ENCODE data around the gene FOLR1.
"Not testable (repeated sequence)": the region's sequence is repeated elsewhere in the genome, so short reads cannot be mapped to it uniquely, and the experiment has no call there.

FOLR1 gene

GRCh38 chr11:72157131-72157530 is 34.8 kb upstream of the FOLR1 start:
- Histone ChIP-seq H3K9me2 (replicated peaks; ENCODE audit: insufficient read depth, low read length) (no peaks in the 10 kb centered on the region), H3K4me2 (ENCODE audit: low read depth, low read length) (no peak overlapping the region), H3K4me3 (ENCODE audit: low read length) (no peak overlapping the region), H3K27me3 (replicated peaks; ENCODE audit: insufficient read depth, low read length) (no peaks in the 10 kb centered on the region), H3K27ac (ENCODE audit: low read length) (no peak overlapping the region), H3K9me3 (replicated peaks; ENCODE audit: insufficient read depth, low read length) (no peaks in the 10 kb centered on the region), H2AFZ (ENCODE audit: low read length) (no peak overlapping the region), H3K36me3 (replicated peaks; ENCODE audit: insufficient read depth, low read length) (no peaks in the 10 kb centered on the region), H3K79me2 (ENCODE audit: low read length) (no peaks in the 10 kb centered on the region), H3K4me1 (ENCODE audit: low read length) (no peaks in the 10 kb centered on the region), H3F3A (ENCODE audit: insufficient read depth, low read length) (no peaks in the 10 kb centered on the region), H3K9ac (ENCODE audit: low read length) (no peak overlapping the region), H4K20me1 (ENCODE audit: insufficient read depth, low read length) (no peaks in the 10 kb centered on the region)
- no peak for TF ChIP-seq CTCF (IDR thresholded peaks at IDR 0.05; ENCODE audit: low read length)
- no peak for DNase-seq

GRCh38 chr11:72160319-72160718 is 31.6 kb upstream of the FOLR1 start:
- no peaks in the 10 kb centered on the region for H4K20me1 ChIP-seq (ENCODE audit: insufficient read depth, low read length)
- no peaks in the 10 kb centered on the region for H3F3A ChIP-seq (ENCODE audit: insufficient read depth, low read length)
- no peaks in the 10 kb centered on the region for H3K9me3 ChIP-seq (replicated peaks; ENCODE audit: insufficient read depth, low read length)
- DNase-seq: no peak
- no peaks in the 10 kb centered on the region for H3K4me1 ChIP-seq (ENCODE audit: low read length)
- no peak overlapping the region for H2AFZ ChIP-seq (ENCODE audit: low read length)
- no peaks in the 10 kb centered on the region for H3K9me2 ChIP-seq (replicated peaks; ENCODE audit: insufficient read depth, low read length)
- no peak overlapping the region for H3K27ac ChIP-seq (ENCODE audit: low read length)
- H3K4me3 ChIP-seq (ENCODE audit: low read length): no peak overlapping the region
- no peak overlapping the region for H3K9ac ChIP-seq (ENCODE audit: low read length)
- no peak overlapping the region for H3K4me2 ChIP-seq (ENCODE audit: low read depth, low read length)
- H3K79me2 ChIP-seq (ENCODE audit: low read length): no peaks in the 10 kb centered on the region
- H3K27me3 ChIP-seq (replicated peaks; ENCODE audit: insufficient read depth, low read length): no peaks in the 10 kb centered on the region
- H3K36me3 ChIP-seq (replicated peaks; ENCODE audit: insufficient read depth, low read length): no peaks in the 10 kb centered on the region
- TF ChIP-seq EZH2phosphoT487 (IDR thresholded peaks at IDR 0.05; ENCODE audit: low read length) (no peak), CTCF (IDR thresholded peaks at IDR 0.05; ENCODE audit: low read length) (no peak), EZH2 (optimal IDR thresholded peaks at IDR 0.05; ENCODE audit: low read depth, low read length) (no peak)

- H3K4me1 ChIP-seq (ENCODE audit: low read length): no peaks in the 10 kb centered on the region
- H2AFZ ChIP-seq (ENCODE audit: low read length): no peak overlapping the region
Observed at GRCh38 chr11:72162891-72163492, 28.9 kb upstream of the FOLR1 start.

GRCh38 chr11:72164187-72164586 is 27.8 kb upstream of the FOLR1 start:
- not testable (repeated sequence) for DNase-seq; H3K36me3 ChIP-seq (replicated peaks; ENCODE audit: insufficient read depth, low read length); H3K79me2 ChIP-seq (ENCODE audit: low read length); H3K4me2 ChIP-seq (ENCODE audit: low read depth, low read length); H3K9ac ChIP-seq (ENCODE audit: low read length); H4K20me1 ChIP-seq (ENCODE audit: insufficient read depth, low read length); H3K4me1 ChIP-seq (ENCODE audit: low read length); H3K9me3 ChIP-seq (replicated peaks; ENCODE audit: insufficient read depth, low read length); H3K27me3 ChIP-seq (replicated peaks; ENCODE audit: insufficient read depth, low read length); H3K9me2 ChIP-seq (replicated peaks; ENCODE audit: insufficient read depth, low read length); H3K27ac ChIP-seq (ENCODE audit: low read length); H3K4me3 ChIP-seq (ENCODE audit: low read length); H3F3A ChIP-seq (ENCODE audit: insufficient read depth, low read length); H2AFZ ChIP-seq (ENCODE audit: low read length)

More at GRCh38 chr11:72162891-72163492, 28.9 kb upstream of the FOLR1 start:
- no peak for DNase-seq
- Histone ChIP-seq H3K9me2 (replicated peaks; ENCODE audit: insufficient read depth, low read length) (no peaks in the 10 kb centered on the region), H3K9ac (ENCODE audit: low read length) (no peak overlapping the region), H3F3A (ENCODE audit: insufficient read depth, low read length) (no peaks in the 10 kb centered on the region), H3K4me2 (ENCODE audit: low read depth, low read length) (no peak overlapping the region), H3K79me2 (ENCODE audit: low read length) (no peaks in the 10 kb centered on the region), H3K9me3 (replicated peaks; ENCODE audit: insufficient read depth, low read length) (no peaks in the 10 kb centered on the region), H3K27ac (ENCODE audit: low read length) (no peak overlapping the region), H4K20me1 (ENCODE audit: insufficient read depth, low read length) (no peaks in the 10 kb centered on the region), H3K36me3 (replicated peaks; ENCODE audit: insufficient read depth, low read length) (no peaks in the 10 kb centered on the region), H3K4me3 (ENCODE audit: low read length) (no peak overlapping the region), H3K27me3 (replicated peaks; ENCODE audit: insufficient read depth, low read length) (no peaks in the 10 kb centered on the region)
- no peak for TF ChIP-seq CTCF (IDR thresholded peaks at IDR 0.05; ENCODE audit: low read length)
- TF ChIP-seq EZH2 (optimal IDR thresholded peaks at IDR 0.05; ENCODE audit: low read depth, low read length): no peak
- TF ChIP-seq EZH2phosphoT487 (IDR thresholded peaks at IDR 0.05; ENCODE audit: low read length): no peak

GRCh38 chr11:72169046-72169555 is 22.8 kb upstream of the FOLR1 start:
- not testable (repeated sequence) for H3F3A ChIP-seq (ENCODE audit: insufficient read depth, low read length); H3K27ac ChIP-seq (ENCODE audit: low read length); H3K4me2 ChIP-seq (ENCODE audit: low read depth, low read length); H3K9me3 ChIP-seq (replicated peaks; ENCODE audit: insufficient read depth, low read length); H3K79me2 ChIP-seq (ENCODE audit: low read length); H3K4me1 ChIP-seq (ENCODE audit: low read length); H3K4me3 ChIP-seq (ENCODE audit: low read length); H3K9me2 ChIP-seq (replicated peaks; ENCODE audit: insufficient read depth, low read length); H3K9ac ChIP-seq (ENCODE audit: low read length); H2AFZ ChIP-seq (ENCODE audit: low read length); H3K27me3 ChIP-seq (replicated peaks; ENCODE audit: insufficient read depth, low read length); DNase-seq; H4K20me1 ChIP-seq (ENCODE audit: insufficient read depth, low read length); H3K36me3 ChIP-seq (replicated peaks; ENCODE audit: insufficient read depth, low read length)

GRCh38 chr11:72169754-72170153 is 22.2 kb upstream of the FOLR1 start:
- not testable (repeated sequence) for DNase-seq; H3K9ac ChIP-seq (ENCODE audit: low read length); H3K9me2 ChIP-seq (replicated peaks; ENCODE audit: insufficient read depth, low read length); H3K4me3 ChIP-seq (ENCODE audit: low read length); H4K20me1 ChIP-seq (ENCODE audit: insufficient read depth, low read length); H3K27me3 ChIP-seq (replicated peaks; ENCODE audit: insufficient read depth, low read length); H3K36me3 ChIP-seq (replicated peaks; ENCODE audit: insufficient read depth, low read length); H2AFZ ChIP-seq (ENCODE audit: low read length); H3K27ac ChIP-seq (ENCODE audit: low read length); H3K4me1 ChIP-seq (ENCODE audit: low read length); H3K79me2 ChIP-seq (ENCODE audit: low read length); H3K9me3 ChIP-seq (replicated peaks; ENCODE audit: insufficient read depth, low read length); H3K4me2 ChIP-seq (ENCODE audit: low read depth, low read length); H3F3A ChIP-seq (ENCODE audit: insufficient read depth, low read length)

All from MM.1S (cell line).